Activated naive CD4-positive, alpha-beta T cell treated with anti-CD3 and anti-CD28 coated beads for 36 hours (primary cell): ENCODE measurements around the gene MMEL1. TPM values are rescaled to one million over a fixed set of nuclear protein-coding genes. Genes with fewer than 3 reads are reported as not detected.

ENCODE experiments used
- CTCF ChIA-PET: fragments of 350-600 bp; sonication (Branson Sonifier 250); formaldehyde crosslinking; loops from one replicate; lab custom pipeline; 2021; ENCODE audit warnings: antibody characterized with exemption; lab: Charles Lee
- DNase-seq: peaks from one replicate; pipeline ENCODE4 v3.0.0-alpha.2; 2020
- H3K27ac Mint-ChIP-seq: one replicate; pipeline ENCODE4 v1.8.0; 2021; ENCODE audit warnings: mild to moderate bottlenecking, mixed read lengths
- H3K27me3 Mint-ChIP-seq: one replicate; pipeline ENCODE4 v1.8.0; 2021; ENCODE audit warnings: low read depth, mixed read lengths
- H3K36me3 Mint-ChIP-seq: one replicate; pipeline ENCODE4 v1.8.0; 2021; ENCODE audit warnings: low read depth, mixed read lengths
- H3K4me1 Mint-ChIP-seq: one replicate; pipeline ENCODE4 v1.8.0; 2021; ENCODE audit warnings: low read depth, mixed read lengths
- H3K4me3 Mint-ChIP-seq: one replicate; pipeline ENCODE4 v1.8.0; 2021; ENCODE audit warnings: mild to moderate bottlenecking, moderate library complexity, mixed read lengths
- H3K9me3 Mint-ChIP-seq: one replicate; pipeline ENCODE4 v1.8.0; 2021; ENCODE audit warnings: mixed read lengths
- intact Hi-C: fragments of 100-400 bp; cut with micrococcal nuclease; formaldehyde crosslinking; loops from one replicate; pipeline ENCODE4 v1.15.1; 2023
- total RNA-seq, 2 experiments: library from RNA; stranded (reverse); gene quantifications; one replicate each; pipeline ENCODE4 v1.2.3, GENCODE V29; 2021

Gene MMEL1
- total RNA-seq, 2 experiments from 2014 or later, result 1.2 to 1.5 TPM

DNA sequence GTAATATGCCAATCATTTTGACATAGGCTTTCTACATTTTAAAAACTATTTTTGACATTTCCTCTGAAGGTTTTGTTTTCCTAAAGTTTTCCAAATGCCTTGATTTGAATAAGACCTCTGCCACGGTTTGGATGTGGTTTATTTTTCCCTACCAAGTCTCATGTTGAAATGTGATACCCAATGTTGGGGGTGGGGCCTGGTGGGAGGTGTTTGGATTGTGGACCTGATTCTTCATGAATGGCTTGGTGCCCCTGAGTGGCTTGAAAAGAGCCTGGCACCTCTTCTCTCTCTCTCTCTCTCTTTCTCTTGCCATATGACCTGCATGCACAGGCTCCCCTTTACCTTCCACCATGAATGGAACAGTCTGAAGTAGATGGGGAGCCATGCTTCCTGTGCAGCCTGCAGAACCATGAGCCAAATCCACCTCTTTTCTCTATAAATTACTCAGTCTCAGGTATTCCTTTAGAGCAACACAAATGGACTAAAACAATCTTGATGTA, 14.8 kb downstream of the MMEL1 start:
- CTCF ChIA-PET, result no interaction called here
- peaks cover 32% of the 10 kb centered on the region for H3K9me3 Mint-ChIP-seq
- DNase-seq, result no peak
- H3K4me3 Mint-ChIP-seq, result no peak overlapping the region
- no peak overlapping the region for H3K27ac Mint-ChIP-seq
- intact Hi-C loops, result no loop called here
- peaks cover 9% of the 10 kb centered on the region for H3K4me1 Mint-ChIP-seq
- H3K27me3 Mint-ChIP-seq, result no peaks in the 10 kb centered on the region
- H3K36me3 Mint-ChIP-seq, result no peaks in the 10 kb centered on the region

- H3K4me3 Mint-ChIP-seq, result no peak overlapping the region
- H3K9me3 Mint-ChIP-seq, result peaks cover 21% of the 10 kb centered on the region
- H3K36me3 Mint-ChIP-seq, result no peaks in the 10 kb centered on the region
- intact Hi-C loops, result no loop called here
- CTCF ChIA-PET, result interaction anchor here (1.2 kb wide), 1 partner anchor 9 kb away, joined by 3 read pairs; no protein-coding TSS in a partner anchor
- H3K27me3 Mint-ChIP-seq, result no peaks in the 10 kb centered on the region
- no peak for DNase-seq
- H3K27ac Mint-ChIP-seq, result no peak overlapping the region
- peaks cover 4% of the 10 kb centered on the region for H3K4me1 Mint-ChIP-seq
Observed at GRCh38 chr1:2614145-2614544, 18.7 kb downstream of the MMEL1 start.

DNA sequence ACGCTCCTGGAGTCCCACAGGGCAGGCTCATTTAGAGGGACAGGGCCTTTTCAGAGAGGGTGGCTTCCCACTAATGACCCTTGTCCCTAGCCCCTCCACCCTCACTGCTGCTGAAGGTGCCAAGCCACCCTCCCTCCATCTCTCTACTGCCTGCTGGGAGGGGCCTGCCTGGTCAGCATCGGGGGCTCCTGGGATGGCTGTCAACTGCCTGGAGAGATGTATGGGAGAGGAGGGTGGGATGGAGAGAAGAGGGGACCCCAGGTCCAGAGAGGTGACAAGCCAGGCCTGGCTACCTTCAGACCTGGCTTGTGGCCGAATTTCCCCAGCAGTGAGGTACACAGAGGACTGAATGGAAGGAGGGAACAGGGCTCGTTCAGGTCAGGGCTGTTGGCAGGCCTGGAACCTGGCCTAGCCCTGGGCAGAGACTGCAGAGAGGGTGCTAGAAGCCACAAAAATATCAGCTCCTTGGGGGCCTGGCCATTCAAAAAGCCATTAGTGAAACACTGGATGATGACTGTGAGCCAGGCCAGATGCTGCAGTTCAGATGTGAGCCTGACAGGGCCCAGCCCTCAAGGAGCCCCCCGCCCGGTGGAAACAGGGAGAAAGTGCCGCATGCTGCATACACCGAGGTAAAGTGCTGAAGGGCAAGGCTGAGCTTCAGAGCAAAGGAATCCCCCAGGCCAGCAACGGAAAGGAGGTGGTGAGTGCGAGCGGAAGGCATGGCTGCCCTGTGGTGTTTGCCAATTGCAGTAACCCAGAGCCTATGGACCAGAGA, 20.0 kb downstream of the MMEL1 start:
- Mint-ChIP-seq H3K4me1 (peaks cover 4% of the 10 kb centered on the region), H3K27ac (no peak overlapping the region), H3K36me3 (no peaks in the 10 kb centered on the region), H3K27me3 (no peaks in the 10 kb centered on the region), H3K4me3 (no peak overlapping the region), H3K9me3 (peaks cover 21% of the 10 kb centered on the region)
- intact Hi-C loops, result no loop called here
- CTCF ChIA-PET, result no interaction called here
- no peak for DNase-seq

DNA sequence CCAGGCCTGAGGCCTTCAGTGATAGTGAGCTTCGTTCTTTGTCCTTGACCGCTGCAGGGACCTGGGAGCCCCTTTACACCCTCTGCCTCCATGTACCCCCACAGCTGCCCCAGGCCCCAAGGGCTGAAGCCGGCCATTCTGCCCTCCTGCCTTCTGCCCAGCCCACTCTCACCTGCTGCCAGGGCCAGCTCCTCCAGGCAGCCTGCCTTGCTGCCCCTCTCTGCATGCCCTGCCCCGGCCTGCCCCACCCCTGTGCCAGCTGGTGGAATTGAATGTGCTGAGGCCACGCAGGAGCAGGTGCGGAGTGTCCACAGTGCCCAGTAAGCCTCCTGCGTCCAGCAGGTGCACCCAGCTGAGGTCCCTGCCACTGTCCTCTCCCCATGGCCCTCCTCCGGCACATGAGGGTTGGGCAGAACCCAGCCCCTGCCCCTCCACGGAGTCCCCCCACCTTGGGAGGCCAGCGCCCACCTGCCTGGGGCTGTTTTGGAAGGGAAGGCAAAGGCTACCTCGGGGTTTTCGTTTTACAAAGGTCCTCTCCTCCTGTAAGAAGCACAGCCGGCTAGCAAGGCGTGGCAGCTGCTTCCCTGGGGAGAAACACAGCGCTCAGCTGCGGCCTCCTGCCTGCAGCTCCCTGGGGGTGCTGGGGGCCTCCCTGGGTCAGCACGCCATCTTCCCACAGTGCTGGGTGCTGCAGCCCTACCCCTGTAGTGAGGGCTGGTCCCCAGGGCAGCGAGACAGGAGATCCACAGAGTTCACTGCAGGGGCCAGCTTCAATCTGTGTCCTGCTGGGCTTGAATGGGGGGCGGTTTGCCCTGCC, 21.0 kb downstream of the MMEL1 start:
- Mint-ChIP-seq H3K9me3 (peaks cover 21% of the 10 kb centered on the region), H3K4me3 (no peak overlapping the region), H3K4me1 (peaks cover 4% of the 10 kb centered on the region), H3K27ac (no peak overlapping the region), H3K36me3 (no peaks in the 10 kb centered on the region), H3K27me3 (no peaks in the 10 kb centered on the region)
- no peak for DNase-seq
- intact Hi-C loops, result no loop called here
- CTCF ChIA-PET, result no interaction called here

GRCh38 chr1:2611031-2611501, 21.8 kb downstream of the MMEL1 start:
- CTCF ChIA-PET, result no interaction called here
- intact Hi-C loops, result no loop called here
- Mint-ChIP-seq H3K4me3 (no peak overlapping the region), H3K36me3 (no peaks in the 10 kb centered on the region), H3K9me3 (peaks cover 15% of the 10 kb centered on the region), H3K4me1 (no peaks in the 10 kb centered on the region), H3K27me3 (no peaks in the 10 kb centered on the region), H3K27ac (no peak overlapping the region)
- DNase-seq, result peak; percentile 36

- peaks cover 11% of the 10 kb centered on the region for H3K9me3 Mint-ChIP-seq
Observed at GRCh38 chr1:2610036-2610959, 22.5 kb downstream of the MMEL1 start.

GRCh38 chr1:2609319-2610035, 23.3 kb downstream of the MMEL1 start:
- Mint-ChIP-seq H3K36me3 (no peaks in the 10 kb centered on the region), H3K27ac (no peak overlapping the region), H3K4me1 (no peaks in the 10 kb centered on the region), H3K27me3 (no peaks in the 10 kb centered on the region), H3K9me3 (peaks cover 7% of the 10 kb centered on the region), H3K4me3 (no peak overlapping the region)
- CTCF ChIA-PET, result no interaction called here
- no peak for DNase-seq
- intact Hi-C loops, result no loop called here

More at GRCh38 chr1:2610036-2610959, 22.5 kb downstream of the MMEL1 start:
- Mint-ChIP-seq H3K27ac (no peak overlapping the region), H3K4me3 (no peak overlapping the region), H3K36me3 (no peaks in the 10 kb centered on the region), H3K4me1 (no peaks in the 10 kb centered on the region), H3K27me3 (no peaks in the 10 kb centered on the region)
- CTCF ChIA-PET, result no interaction called here
- intact Hi-C loops, result no loop called here
- DNase-seq, result no peak

DNA sequence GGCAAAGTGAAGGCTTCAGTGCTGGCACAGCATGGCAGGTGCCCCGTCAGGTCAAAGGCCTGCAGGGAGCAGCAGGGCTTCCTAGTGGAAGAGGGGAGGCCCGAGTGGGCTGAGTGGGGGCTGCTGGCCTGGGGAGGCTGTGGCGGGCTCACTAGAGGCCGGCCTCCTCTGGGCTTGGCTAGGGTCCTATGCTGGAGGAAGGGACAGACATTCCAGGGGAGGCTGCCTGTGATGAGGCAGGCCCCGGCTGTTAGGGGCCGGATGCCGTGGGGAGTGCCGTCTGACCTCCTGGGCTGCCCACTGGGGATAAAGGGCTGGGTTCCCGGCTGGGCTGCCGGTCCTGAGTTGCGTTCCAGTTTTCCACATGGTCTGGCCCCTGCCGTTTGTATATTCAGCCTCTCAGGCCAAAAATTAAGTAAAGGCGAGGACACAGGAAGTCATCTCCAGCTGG, 25.1 kb downstream of the MMEL1 start:
- H3K4me1 Mint-ChIP-seq, result no peaks in the 10 kb centered on the region
- intact Hi-C loops, result no loop called here
- no peaks in the 10 kb centered on the region for H3K27me3 Mint-ChIP-seq
- H3K9me3 Mint-ChIP-seq, result no peaks in the 10 kb centered on the region
- no peak overlapping the region for H3K27ac Mint-ChIP-seq
- no peak overlapping the region for H3K4me3 Mint-ChIP-seq
- CTCF ChIA-PET, result no interaction called here
- no peaks in the 10 kb centered on the region for H3K36me3 Mint-ChIP-seq
- DNase-seq, result no peak

DNA sequence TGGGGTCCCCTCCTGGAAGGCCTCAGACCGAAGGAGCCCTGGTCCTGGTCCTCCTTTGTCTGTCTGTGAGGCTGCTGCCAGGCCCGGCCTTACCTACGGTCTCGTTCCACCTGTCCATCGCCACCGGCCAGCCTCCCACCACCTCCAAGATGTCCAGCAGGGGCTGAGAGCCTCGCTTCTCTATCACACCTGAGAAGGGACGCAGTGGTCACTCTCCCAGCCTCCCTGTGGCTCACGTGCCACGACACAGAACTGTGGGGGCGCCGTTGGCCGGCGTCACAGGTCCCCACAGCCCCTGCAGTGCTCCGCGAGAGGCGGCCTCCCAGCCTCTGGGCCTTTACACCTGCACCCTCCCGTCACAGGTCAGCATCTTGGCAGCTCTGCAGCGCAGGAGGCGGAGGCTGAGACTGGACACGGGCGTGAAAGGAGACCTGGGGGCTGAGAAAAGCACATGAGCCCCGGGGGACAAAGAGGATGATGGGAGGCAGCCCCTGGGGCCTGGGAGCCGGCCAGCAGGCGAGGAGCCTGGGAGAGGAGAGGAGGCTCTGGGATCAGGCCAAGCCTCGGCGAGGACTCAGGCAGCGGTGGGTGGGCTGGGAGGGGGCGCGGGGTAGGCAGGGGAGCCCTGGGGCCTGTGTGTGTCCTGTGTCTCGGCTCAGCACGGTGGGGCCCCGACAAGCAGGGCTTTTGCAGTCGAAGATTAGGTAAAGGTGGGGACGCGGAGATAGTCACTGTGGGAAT, 25.8 kb downstream of the MMEL1 start:
- H3K27ac Mint-ChIP-seq, result no peak overlapping the region
- H3K4me3 Mint-ChIP-seq, result no peak overlapping the region
- CTCF ChIA-PET, result no interaction called here
- H3K27me3 Mint-ChIP-seq, result no peaks in the 10 kb centered on the region
- no peak for DNase-seq
- no peaks in the 10 kb centered on the region for H3K4me1 Mint-ChIP-seq
- H3K36me3 Mint-ChIP-seq, result no peaks in the 10 kb centered on the region
- H3K9me3 Mint-ChIP-seq, result no peaks in the 10 kb centered on the region
- intact Hi-C loops, result no loop called here

DNA sequence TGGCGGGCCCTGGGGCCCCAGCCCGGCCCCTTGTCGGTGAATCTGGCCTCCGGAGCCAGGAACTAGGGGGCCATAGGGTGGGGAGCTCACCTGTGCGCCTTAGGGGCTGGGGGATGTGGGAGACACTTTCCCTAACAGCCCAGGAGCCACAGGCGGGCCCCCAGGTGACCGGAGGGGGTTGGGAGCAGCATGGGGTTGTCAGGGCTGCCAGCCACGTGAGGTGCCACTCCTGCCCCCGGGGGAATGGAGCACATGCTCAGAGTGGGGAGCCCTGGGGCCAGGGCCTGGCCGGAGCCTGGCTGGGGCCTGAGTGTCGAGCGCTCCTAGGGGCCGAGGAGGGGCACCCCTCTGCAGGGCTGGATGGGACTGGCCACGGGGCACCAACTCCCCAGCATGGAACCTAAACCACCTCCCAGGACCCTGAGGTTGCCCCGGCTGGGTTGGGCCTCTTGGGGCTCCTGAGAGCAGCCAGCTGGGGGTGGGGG, 26.4 kb downstream of the MMEL1 start:
- DNase-seq, result no peak

More for the DNA sequence above, 26.4 kb downstream of the MMEL1 start:
- no peaks in the 10 kb centered on the region for H3K4me1 Mint-ChIP-seq
- CTCF ChIA-PET, result no interaction called here
- H3K27me3 Mint-ChIP-seq, result no peaks in the 10 kb centered on the region
- H3K9me3 Mint-ChIP-seq, result no peaks in the 10 kb centered on the region
- no peak overlapping the region for H3K27ac Mint-ChIP-seq
- no peaks in the 10 kb centered on the region for H3K36me3 Mint-ChIP-seq
- intact Hi-C loops, result no loop called here
- H3K4me3 Mint-ChIP-seq, result no peak overlapping the region
